Anterior cingulate cortex (tissue), 58 donors: ENCODE data around the gene TSHZ3.

Experiments used
- DNase-seq, 58 donors: peaks; one replicate each; lab custom pipeline; 2025; lab: John Stamatoyannopoulos, UW

Gene TSHZ3

DNA sequence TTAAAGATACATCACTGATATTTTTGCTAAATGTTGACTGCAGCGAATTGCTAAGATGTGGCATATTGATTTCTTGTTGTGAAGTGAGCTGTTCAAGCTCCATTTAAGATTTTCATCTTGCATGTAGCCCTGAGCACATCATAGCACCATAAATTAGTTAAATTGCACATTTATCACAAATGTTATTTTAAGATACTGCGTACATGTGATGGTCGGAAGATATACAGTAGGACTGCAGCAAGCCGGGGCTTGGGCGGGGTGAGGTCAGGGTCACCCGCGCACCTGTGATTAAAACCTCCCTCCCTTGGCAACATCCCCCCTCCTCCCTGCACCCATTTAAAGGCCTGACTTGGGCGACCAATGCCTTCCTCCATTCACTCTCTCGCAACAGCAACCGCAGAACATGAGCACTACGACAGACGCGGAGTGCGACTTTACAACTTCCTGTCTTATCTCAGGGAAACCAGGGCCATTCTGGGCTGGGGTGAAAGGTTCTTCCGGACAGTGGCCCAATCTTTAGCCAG is 76.6 kb downstream of the TSHZ3 start:
- no peak for DNase-seq

DNA sequence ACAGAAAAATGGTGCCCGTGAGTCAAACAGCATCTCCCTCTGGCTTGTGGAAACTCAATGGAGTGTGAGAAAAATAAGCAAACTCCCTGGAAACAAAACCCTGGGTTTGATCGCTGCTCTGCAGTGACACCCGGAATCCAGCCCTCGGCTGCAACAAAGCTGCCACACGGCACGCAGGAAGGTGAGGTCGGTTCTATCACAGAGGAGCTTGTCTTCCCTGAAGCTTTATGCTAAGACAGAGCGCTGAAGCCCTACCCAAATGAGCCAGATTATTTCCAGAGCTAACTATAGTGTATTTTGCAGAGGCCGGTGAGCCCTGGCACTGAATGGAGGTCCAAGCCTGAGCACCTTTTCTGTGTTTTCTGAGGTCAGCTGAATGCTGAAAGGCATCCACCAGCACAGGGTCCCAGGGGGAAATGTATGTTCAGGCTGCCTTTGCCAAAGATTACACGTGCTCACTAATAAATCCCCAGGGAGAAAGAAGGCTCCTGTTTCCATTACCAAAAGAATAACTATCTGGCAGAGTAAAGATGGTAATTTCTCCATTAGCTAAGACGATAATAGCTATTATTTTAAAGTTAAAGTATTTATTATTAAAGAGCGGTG is 77.8 kb downstream of the TSHZ3 start:
- DNase-seq = no peak

DNA sequence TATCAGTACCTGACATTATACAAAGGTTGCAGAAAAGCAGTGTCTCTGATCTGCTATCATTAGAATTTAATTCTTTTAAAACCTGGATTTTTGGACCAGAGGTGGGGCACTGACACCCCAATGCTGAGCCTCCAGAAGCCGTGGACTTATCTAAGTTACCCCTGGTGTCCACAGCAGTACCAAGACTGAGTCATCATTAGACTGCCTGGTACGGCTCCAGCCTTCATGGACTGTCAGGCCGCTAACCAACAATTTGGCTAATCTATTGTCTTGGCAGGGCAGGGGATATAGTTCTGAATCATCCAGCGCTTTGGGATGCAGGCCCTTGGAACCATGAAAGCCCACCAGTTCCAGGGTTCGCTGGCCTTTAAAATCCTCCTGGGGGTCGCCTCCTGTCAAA is 78.3 kb downstream of the TSHZ3 start:
- no peak for DNase-seq

DNA sequence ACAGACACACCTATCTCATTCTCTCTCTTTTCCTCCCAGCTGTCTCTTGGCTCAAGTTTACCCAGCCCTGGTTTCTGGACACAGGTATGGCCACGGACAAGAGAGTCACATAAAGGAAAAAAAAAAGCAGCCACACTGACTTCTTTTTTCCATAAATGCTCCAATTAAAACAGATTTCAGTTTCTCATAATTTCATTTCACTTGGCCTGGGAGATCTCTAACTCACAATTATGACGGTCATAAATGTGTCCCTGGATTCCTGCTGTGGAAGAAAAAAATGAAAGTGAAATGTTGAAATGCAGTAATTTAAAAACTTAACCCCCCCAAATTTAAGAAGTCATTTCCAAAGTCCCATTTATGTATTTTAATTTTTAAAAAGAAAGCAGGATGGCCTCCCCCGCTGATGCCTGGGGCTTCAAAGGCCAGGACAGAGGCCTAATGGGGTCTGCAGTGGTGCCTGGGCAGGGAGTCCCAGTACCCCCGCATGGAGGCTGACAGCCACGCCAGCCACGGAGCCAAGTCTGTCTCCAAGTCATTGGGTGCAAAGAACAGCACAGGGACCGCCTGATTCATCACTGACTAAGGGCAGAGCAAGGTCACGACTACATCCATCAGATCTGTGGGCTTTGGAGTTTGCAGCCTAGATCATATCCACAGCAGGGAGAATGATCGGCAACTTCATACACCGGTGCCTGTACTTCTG is 79.7 kb downstream of the TSHZ3 start:
- DNase-seq = no peak

DNA sequence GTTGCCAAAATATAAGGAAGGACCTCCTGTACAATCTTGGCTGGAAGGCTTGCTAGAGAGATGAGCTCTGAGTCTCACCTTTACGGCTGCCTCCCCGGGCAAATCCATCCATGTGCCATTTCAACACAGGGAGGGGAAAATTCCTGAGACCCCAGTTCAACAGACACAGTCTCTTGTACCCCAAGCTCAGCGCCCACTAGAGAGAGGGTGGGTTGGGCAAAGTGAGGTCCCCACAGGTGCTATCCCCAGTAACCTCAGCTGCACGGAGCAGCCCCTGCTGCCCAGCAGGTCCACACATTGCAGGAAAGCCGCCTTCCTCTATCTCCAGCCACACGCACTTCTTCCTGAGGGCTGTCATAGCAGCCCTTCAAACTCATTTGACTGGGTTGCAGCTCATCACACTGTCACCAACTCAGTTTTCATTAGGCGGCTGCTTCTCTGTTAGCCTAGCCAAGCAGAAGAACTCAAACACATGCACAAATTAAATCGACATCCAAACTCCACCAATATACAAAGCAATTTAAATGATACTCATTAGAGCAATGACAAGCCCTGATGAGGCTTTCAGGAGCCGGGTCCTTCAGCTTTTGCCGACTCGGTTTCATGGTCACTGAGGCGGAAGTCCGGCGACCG is 80.4 kb downstream of the TSHZ3 start:
- DNase-seq = no peak

DNA sequence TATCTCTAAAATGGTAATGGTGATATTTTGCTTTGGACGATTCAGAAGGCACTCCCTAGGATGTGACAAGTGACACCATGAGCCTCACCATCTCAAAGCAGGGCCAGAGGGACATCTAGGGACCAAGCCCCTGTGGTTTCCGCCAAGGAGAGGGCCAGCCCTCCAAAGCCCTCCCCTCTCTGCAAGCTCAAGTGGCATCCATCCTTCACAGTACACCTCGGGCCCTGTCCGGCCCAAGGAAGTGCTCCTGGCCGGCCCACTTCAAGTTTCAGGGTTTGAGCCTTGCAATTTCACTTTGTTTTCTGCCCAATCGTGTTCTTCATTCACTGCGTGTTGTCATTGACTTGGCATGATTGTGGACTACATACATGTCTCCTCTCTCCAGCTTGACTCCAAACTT is 82.5 kb downstream of the TSHZ3 start:
- no peak for DNase-seq

DNA sequence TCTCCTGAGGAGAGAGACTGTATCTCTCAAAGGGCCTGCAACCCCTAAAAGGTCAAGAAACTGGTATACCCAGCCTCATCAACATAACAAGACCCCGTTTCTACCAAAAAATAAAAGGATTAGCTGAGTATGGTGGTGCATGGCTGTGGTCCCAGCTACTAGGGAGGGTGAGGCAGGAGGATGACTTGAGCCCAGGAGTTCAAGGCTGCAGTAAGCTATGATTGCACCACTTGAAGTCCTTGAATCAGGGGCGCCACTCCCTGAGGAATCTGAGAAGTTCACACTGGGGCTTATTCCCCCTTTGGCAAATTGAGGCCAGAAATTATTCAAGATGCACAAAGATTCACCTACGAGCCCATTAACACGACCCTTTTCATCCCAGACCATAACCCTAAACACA is 83.0 kb downstream of the TSHZ3 start:
- DNase-seq = no peak

DNA sequence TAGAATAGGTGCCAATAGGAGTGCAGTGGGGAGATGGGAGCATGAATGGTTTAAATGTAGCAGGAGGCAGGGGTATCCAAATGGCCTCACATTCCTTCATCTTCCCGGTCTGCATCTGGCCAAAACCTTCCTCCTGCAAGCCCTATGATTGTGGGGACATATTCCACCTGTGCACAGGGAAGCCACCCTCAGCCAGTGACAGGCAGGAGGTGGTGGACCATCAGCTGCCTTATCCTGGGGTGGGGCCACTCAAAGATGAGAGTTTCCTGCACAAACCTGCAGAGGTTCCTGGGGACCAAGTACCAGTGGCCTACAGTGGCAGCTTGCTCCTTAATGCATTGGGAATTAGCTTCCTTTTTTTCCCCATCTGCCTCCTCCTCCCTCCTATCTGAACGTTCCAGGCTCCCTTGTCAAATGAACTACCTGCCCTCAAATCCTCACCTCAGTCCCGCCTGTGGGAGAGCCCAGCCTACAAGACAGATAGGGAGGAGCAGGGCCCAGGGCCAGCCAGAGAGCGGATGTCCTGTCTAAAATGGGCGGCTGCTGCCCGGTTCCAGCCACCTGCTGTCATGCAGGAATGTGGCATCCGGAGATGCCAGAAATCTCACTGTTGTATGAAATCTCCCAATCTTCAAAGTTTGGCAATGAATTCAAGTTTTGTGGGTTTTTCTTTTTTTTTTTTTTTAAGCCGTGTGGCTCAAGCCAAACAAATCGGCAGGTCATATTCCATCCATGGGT is 85.0 kb downstream of the TSHZ3 start:
- DNase-seq = no peak

DNA sequence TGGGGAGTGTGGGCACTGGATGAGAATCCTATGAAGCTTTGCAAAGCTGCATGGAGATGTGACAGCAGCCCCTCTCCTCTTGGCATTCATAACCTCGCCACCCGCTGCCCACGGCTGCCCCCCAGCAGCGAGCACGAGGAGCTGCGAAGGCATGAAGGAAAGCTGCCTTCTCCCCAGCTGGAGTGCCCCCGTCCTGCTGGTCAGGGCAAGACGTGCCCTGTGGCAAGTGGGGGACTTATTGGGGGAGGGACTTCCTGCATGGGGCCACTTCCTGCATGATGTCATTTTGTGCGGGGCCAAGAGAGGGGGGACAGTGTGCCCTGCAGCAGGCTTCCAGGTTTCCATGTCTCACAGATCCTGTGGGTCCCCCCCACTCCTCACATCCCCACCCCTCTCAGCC is 85.9 kb downstream of the TSHZ3 start:
- no peak for DNase-seq

DNA sequence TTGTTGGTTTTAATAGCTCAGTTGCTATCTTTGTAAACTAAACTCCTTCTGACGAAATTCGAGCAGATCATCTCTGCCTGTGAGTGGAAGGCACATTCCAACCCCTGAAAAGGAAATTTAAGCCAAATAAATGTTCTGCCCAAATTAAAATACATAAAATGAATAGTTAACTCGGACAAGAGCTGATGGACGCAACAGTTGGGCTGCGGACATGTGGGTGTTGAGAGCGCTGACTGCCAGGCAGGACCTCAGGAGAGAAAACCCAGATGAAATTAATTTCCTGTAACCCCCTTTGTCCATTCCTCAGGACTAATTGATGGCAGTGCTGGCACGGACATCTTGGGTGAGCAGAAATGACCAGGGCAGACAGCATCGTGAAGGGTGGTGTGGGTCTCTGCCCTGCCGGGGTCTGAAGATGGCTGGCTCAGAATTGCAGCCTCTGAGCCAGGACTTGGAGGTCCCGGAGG is 86.5 kb downstream of the TSHZ3 start:
- no peak for DNase-seq

DNA sequence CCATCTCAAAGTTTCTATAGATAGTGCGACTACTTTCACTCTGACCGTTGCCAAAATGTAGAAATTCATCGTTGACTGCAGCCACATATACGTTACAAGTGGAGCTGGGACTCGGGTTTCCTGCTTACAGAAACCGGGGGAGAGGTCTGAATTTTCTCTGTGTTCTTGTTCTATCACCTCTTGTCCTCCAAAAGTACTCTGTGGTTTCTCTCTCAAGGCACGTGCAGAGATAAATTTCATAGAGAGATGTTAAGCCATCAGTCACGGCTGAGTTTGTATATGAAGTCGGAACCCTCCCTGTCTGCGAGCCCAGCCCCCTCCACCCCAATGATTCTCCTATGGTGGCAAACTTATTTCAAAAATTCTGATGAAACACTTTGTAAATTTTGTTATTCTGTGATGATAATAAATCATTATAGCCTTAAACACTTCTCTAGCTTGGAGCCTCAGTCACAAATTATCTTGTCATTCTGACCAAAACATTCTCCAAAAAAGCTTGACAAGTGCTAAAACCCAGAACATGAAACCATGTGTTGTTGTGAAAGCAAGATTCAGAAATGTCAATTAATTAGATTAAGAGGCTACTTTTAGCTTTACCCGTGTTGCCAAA is 87.5 kb downstream of the TSHZ3 start:
- DNase-seq = no peak

DNA sequence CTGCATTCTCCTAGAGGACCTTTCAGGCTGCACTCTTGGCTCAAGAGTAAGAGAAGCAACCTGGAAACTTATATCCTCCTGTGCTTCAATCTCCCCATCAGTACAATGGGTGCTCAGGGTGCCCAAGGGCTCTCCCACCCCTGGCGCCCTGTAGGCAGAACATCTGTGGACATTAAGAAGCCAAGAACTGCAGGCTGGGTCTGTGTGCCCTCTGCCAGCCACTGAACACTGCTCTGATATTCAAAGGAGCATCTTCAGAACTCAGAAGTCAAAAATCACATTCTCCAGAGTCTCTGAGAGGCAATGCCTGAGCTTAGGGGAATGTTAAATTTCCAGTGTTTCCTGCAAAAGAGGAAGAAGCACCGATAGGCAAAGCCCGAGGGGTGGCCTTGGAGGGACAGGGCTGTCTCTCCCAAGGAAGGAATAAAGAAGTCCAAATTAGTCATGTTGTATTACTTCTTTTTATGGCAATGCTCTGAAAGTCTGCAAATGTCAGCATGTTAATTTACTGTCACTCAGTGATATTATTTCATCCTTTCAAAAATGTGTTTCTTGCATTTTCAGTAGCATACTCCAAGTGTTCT is 88.1 kb downstream of the TSHZ3 start:
- DNase-seq = no peak

DNA sequence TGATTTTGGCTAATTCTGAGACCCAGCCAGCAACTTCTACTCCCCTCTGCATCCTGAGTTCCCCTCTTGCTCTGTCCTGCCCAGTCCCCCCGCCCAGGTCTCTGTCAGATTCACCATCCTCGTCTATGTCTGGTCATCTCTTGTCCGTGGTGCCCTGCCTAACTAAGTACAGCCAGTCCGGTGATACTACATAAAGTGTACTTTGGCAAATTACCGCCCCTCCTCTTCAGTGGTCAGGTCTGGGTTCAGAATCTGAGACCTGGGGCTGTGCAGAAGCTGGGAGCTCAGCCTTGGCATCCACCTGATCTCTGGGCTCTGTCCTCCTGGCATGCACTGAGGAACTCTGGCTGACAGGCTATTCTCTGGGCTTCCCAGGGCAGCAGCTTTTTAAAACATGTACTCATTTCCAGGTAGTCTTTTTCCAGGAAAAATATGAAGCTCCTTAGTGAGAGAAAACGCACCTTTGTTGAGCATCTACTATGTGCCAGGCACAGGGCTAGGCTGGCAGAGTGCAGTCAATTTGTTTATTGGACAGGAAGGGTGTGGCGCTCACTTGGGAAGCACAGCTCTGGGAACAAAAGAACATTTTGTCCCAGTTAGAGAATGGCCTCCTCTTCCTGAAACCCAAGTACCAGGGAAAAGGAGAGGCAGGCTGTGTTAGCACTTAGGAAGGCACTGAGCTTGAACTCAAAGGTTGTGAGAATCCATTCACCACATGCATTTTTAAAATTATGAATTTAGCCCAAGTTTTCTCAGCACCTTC is 88.9 kb downstream of the TSHZ3 start:
- no peak for DNase-seq

DNA sequence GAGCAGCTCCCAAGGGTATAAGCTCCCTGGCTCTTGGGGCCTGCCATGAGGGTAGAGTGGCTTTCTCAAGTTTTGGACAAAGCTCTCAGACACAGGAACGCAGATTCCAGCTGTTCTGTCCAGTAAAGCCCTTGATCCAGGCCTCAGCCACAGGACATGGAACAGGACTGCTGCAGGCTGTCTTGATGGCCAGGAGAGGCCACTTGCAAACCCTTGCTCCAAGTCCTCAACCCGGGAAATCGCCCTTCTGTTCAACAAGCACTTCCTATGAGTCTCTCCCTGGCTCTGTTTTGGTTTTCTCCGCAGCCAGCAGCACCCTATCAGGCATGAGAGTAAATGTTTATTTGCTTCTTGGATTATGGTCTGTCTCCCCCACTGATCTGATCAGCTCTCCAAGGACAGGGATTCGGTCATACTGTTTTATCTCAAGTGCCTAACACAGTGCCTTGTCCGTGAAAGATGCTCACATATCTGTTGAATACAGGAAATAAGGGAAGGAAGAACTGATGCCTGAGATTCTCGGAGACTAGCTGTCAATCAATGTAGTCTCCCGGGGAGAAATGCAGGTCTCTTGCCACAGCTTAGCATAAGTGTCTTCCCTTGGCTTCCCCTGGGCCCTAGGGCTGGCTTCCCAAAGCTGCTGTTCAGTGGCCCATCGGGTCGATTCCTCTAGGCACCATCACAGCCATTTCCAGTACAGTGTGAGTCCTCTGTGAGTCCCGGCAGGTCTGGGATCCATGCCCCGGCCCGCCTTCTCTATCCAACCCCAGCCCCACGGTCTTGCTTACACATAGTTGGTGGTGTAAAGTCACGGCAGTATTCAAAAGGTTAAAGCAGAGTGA is 90.8 kb downstream of the TSHZ3 start:
- no peak for DNase-seq

DNA sequence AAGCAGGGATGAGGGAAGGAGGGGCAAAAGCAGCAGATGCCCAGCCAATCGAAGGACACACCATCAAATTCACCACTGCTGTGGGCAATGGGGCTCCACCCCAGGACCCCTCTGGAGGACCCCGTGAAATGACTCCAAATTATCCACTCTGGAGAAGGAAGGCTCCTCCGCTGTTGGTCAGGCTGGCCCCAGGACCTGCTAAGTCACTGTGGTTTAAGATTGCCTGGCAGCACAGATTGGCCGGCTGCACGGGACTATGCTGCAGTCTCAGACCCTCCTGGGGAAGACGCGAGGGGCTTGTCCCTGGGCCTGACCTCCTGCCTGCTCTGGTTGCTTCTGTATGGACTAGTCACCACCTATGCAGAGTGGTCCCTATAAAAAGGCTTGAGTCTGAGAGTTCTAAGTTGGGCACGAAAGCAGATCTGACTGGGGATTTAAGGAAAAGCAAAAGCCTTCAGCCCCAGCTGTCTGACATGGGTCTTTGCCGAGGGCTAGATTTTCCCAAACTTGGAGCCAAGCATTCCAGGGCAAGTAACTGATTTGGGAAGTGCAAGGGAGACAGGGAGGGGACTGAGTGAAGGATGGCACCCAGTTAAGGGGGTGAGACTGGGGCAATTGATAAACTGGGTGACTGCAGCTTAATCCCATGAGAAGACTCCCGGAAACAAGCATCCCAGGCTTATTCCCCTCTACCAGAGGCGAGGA is 91.7 kb downstream of the TSHZ3 start:
- no peak for DNase-seq

DNA sequence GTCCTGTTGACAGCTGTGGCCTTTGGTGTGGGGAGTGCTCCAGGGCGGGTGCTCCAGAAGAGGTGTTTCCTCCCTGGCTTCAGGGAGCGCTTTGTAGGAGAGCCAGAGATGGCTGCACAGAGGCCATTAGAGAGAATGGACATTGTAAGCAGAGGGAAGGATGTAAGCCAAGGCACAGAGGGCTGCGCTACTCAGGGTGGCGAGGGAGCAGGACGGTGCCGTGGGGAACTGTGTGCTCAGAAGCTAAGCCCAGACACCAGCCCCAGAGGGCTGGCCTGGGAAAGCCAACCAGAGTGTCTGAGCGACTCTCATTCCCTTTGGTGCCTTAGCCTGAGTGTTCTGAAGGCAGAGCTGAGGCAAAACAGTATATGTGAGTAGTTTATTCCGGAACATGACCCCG is 92.2 kb downstream of the TSHZ3 start:
- no peak for DNase-seq

DNA sequence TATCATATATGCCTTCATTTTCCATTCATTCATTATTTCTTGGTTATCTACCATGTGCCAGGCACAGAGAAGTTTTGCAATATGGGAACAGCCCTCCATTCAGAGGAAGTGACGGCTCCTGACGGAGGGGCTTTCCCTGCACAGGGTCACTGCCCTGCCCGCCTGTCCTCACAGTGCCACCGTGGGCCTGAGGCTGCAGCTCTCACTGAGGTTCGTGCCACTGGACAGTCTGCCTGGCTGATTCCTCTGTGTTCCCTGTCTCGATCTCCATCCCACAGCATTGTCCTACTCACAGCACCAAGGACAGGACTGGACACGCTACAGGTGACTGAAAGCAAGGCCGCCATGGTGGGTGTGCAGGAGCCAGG is 92.7 kb downstream of the TSHZ3 start:
- no peak for DNase-seq
